ENCODE measurements around the gene HOXD9. TPM values are rescaled to one million over a fixed set of nuclear protein-coding genes. Genes with fewer than 3 reads are reported as not detected.

HOXD9 gene
- total and polyA plus RNA-seq, 2 of the 8 experiments (the other 6 are each of a cell fraction or from before 2014, with no cell fraction given): not detected

- TF ChIP-seq USF2 (IDR thresholded peaks at IDR 0.05; ENCODE audit: low read length) (no peak), PHF8 (conservative IDR thresholded peaks at IDR 0.05; ENCODE audit: low read depth, low read length) (no peak), SP1 (IDR thresholded peaks at IDR 0.05; ENCODE audit: low read depth, low read length) (no peak), SAP30 (IDR thresholded peaks at IDR 0.05; ENCODE audit: insufficient read depth, insufficient replicate concordance, low read length) (no peak), FOSL1 (IDR thresholded peaks at IDR 0.05; ENCODE audit: insufficient read depth, low read depth, low read length) (no peak), HDAC6 (IDR thresholded peaks at IDR 0.05; ENCODE audit: low read depth, low read length) (no peak), RNF2 (IDR thresholded peaks at IDR 0.05; ENCODE audit: borderline replicate concordance, low read depth, low read length, missing control alignments, poor library complexity, severe bottlenecking) (peak; percentile 67), RAD21 (IDR thresholded peaks at IDR 0.05 in 1 of 2, conservative IDR thresholded peaks at IDR 0.05 in 1 of 2; ENCODE audit: low read depth in 2 of 2, low read length in 2 of 2) (no peak), CBX8 (IDR thresholded peaks at IDR 0.05; ENCODE audit: borderline replicate concordance, low read depth, low read length) (peak; percentile 44; the same call in 1 of the 2 replicates), TBP (IDR thresholded peaks at IDR 0.05; ENCODE audit: low read depth, low read length) (no peak), CBX5 (IDR thresholded peaks at IDR 0.05; ENCODE audit: low read depth, low read length) (no peak), JUND (IDR thresholded peaks at IDR 0.05; ENCODE audit: low read length) (no peak), SIRT6 (IDR thresholded peaks at IDR 0.05; ENCODE audit: low read length) (no peak), SIN3A (conservative IDR thresholded peaks at IDR 0.05 in 1 of 2, IDR thresholded peaks at IDR 0.05 in 1 of 2; ENCODE audit: low read depth in 1 of 2, low read length in 2 of 2) (no peak), CHD2 (IDR thresholded peaks at IDR 0.05; ENCODE audit: low read length) (peak; percentile 88), CHD1 (IDR thresholded peaks at IDR 0.05; ENCODE audit: low read depth, low read length) (no peak), KDM4A (IDR thresholded peaks at IDR 0.05; ENCODE audit: low read depth, low read length, severe bottlenecking) (peak; percentile 26), POLR2AphosphoS5 (IDR thresholded peaks at IDR 0.05; ENCODE audit: low read depth, low read length) (no peak), CTBP2 (IDR thresholded peaks at IDR 0.05; ENCODE audit: borderline replicate concordance, insufficient read depth, insufficient read length, low read length) (no peak), BCL11A (IDR thresholded peaks at IDR 0.05; ENCODE audit: low read depth in 2 of 2, low read length in 2 of 2) (no peak), RXRA (IDR thresholded peaks at IDR 0.05; ENCODE audit: insufficient read depth, low read depth, low read length) (no peak), BACH1 (IDR thresholded peaks at IDR 0.05; ENCODE audit: low read length) (peak; percentile 33; the same call in 1 of the 2 replicates)
Measured at GRCh38 chr2:176128982-176129796, 6.7 kb downstream of the HOXD9 start, which contains the start of gene HOXD8 (continued).
